Measurements from ENCODE around the gene PDHX. TPM values are rescaled to one million over a fixed set of nuclear protein-coding genes. Genes with fewer than 3 reads are reported as not detected.

PDHX gene
- polyA plus RNA-seq, 3 donors from 2014 or later: 12.8 to 17.1 (median 13.1) TPM

GRCh38 chr11:34971928-34972327, 55.5 kb downstream of the PDHX start:
- no peak overlapping the region for H3K27ac Mint-ChIP-seq
- H3K36me3 Mint-ChIP-seq: peaks cover 15 to 49% (median 48%) of the 10 kb centered on the region in 3 donors
- H3K4me3 Mint-ChIP-seq: no peak overlapping the region
- no peaks in the 10 kb centered on the region for H3K9me3 Mint-ChIP-seq
- DNase-seq: no peak
- no peaks in the 10 kb centered on the region for H3K27me3 Mint-ChIP-seq (ENCODE audit: low read depth in 3 of 3)
- H3K4me1 Mint-ChIP-seq: no peaks in the 10 kb centered on the region

DNA sequence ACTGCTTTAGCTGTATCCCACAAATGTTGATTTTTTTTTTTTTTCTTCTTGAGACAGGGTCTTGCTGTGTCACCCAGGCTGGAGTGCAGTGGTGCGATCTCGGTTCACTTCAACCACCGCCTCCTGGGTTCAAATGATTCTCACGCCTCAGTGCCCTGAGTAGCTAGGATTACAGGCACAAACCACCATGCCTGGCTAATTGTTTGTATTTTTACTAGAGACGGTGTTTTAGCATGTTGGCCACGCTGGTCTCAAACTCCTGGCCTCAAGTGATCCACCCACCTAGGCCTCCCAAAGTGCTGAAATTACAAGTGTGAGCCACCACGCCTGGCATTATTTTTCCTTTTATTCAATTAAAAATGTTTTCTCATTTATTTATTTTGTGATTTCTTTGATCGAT, 55.9 kb downstream of the PDHX start:
- H3K27ac Mint-ChIP-seq: no peak overlapping the region
- no peaks in the 10 kb centered on the region for H3K9me3 Mint-ChIP-seq
- H3K4me1 Mint-ChIP-seq: no peaks in the 10 kb centered on the region
- peaks cover 15 to 47% (median 47%) of the 10 kb centered on the region in 3 donors for H3K36me3 Mint-ChIP-seq
- no peaks in the 10 kb centered on the region for H3K27me3 Mint-ChIP-seq (ENCODE audit: low read depth in 3 of 3)
- no peak overlapping the region for H3K4me3 Mint-ChIP-seq
- DNase-seq: no peak

GRCh38 chr11:34972892-34973291, 56.5 kb downstream of the PDHX start:
- Mint-ChIP-seq H3K4me1 (no peaks in the 10 kb centered on the region), H3K27ac (no peak overlapping the region), H3K27me3 (ENCODE audit: low read depth in 3 of 3) (no peaks in the 10 kb centered on the region), H3K36me3 (peaks cover 20 to 49% (median 48%) of the 10 kb centered on the region in 3 donors), H3K9me3 (no peaks in the 10 kb centered on the region), H3K4me3 (no peak overlapping the region)
- DNase-seq: no peak

- no peaks in the 10 kb centered on the region for H3K27me3 Mint-ChIP-seq (ENCODE audit: low read depth in 3 of 3)
- peaks cover 23 to 52% (median 51%) of the 10 kb centered on the region in 3 donors for H3K36me3 Mint-ChIP-seq
- peaks cover 0 to under 1% (median 0%) of the 10 kb centered on the region in 6 donors for H3K9me3 Mint-ChIP-seq
- no peak overlapping the region for H3K27ac Mint-ChIP-seq
- H3K4me1 Mint-ChIP-seq: no peaks in the 10 kb centered on the region
- no peak for DNase-seq
- no peak overlapping the region for H3K4me3 Mint-ChIP-seq
Observed at GRCh38 chr11:34975482-34975881, 59.1 kb downstream of the PDHX start.

GRCh38 chr11:34976496-34977088, 60.2 kb downstream of the PDHX start:
- Mint-ChIP-seq H3K27ac (peak overlapping the region in 1 of 6 donors; percentile 37), H3K4me1 (no peaks in the 10 kb centered on the region), H3K9me3 (peaks cover 0 to 1% (median 0%) of the 10 kb centered on the region in 6 donors), H3K4me3 (no peak overlapping the region), H3K36me3 (peaks cover 23 to 50% (median 48%) of the 10 kb centered on the region in 3 donors), H3K27me3 (ENCODE audit: low read depth in 3 of 3) (no peaks in the 10 kb centered on the region)
- DNase-seq: no peak

DNA sequence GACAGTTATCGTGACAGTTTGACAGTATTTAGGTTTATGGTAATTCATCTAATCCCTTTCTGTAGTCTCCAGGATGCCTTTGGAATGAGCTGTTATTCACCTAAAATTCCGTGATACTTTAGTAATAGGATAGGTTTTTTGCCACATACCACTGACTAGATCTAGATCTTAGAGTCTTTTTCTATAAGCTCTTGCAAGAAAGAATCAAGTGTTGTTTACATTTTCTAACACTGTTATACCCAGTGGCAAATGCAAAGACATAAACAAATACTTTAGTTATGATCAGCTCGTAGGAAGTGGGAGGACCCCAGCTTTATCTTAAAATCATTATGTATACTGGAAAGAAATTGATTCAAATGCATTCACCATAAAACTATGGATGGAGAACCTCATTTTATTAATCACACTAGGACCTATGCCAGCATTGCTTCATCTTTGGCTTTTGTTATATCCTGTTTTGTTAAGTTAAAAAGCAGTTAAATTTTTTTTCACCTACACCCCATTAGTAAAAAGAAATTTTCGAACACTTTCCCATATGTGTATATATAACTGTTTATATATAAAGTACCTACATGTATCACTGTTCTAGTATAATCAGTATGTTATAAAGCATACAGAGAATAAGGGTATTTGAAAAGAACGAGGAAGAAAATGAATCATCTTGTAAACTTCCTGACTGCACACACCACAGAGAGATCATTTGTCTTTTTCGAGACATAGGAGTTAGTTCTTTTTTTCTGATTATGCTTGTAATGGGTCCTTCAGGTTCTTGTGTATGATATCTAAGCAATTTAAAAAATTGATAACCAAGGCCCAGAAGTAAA, 60.9 kb downstream of the PDHX start:
- Mint-ChIP-seq H3K9me3 (peaks cover 0 to 1% (median 0%) of the 10 kb centered on the region in 6 donors), H3K4me3 (no peak overlapping the region), H3K36me3 (peaks cover 26 to 54% (median 51%) of the 10 kb centered on the region in 3 donors), H3K4me1 (no peaks in the 10 kb centered on the region), H3K27ac (no peak overlapping the region), H3K27me3 (ENCODE audit: low read depth in 3 of 3) (no peaks in the 10 kb centered on the region)
- no peak for DNase-seq

DNA sequence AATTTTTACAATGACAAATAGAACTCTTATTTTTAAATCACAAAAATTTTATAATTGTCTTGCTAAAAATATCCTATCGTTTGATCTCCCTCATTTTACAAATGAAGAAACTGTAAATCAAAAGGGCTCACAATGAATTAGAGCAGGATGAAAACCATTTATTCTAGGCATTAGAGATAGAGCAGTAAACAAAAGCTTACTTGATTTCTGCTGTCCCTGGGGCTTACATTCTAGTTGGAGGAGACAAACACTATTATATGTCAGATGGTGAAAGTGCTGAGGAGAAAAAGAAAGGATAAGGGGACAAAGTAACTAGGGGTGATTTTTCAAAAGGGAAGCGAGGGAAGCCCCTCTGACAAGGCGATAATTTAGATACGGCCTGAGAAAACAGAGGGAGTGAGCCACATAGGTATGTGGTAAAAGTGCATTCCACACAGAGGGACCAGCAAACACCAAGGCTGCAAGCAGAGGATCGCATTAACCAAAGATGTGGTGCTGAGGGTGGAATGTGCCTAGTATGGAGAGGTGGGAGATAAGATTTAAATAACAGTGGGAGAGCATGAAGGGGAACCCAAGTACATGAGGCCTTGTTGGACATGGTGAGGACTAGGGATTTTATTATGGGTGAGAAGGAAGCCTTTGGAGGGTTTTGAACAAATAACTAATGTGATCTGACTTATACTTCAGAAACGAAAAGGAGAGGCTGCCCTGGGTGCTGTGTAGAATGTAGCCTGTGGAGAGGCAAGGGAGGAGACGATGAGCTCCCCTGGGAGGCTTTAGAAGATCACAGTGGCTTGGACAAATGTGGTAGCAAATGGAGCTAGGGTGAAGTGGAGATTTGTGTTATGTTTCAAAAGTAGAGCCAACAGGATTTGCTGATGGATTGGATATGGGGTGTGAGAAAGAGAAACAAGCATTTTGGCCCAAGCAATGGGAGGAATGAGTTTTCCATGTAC, 62.1 kb downstream of the PDHX start:
- Mint-ChIP-seq H3K36me3 (peaks cover 30 to 48% (median 44%) of the 10 kb centered on the region in 3 donors), H3K4me3 (no peak overlapping the region), H3K27me3 (ENCODE audit: low read depth in 3 of 3) (no peaks in the 10 kb centered on the region), H3K4me1 (no peaks in the 10 kb centered on the region), H3K9me3 (peaks cover 0 to 1% (median 0%) of the 10 kb centered on the region in 6 donors), H3K27ac (peak overlapping the region in 3 of 6 donors; percentile 13 to 20 (median 14))
- no peak for DNase-seq

GRCh38 chr11:34984514-34984913, 68.1 kb downstream of the PDHX start:
- Mint-ChIP-seq H3K4me3 (no peak overlapping the region), H3K36me3 (peaks cover 27 to 39% (median 38%) of the 10 kb centered on the region in 3 donors), H3K27me3 (ENCODE audit: low read depth in 3 of 3) (no peaks in the 10 kb centered on the region), H3K4me1 (peaks cover 8 to 10% of the 10 kb centered on the region in 2 donors), H3K27ac (no peak overlapping the region), H3K9me3 (peaks cover 0 to 1% (median 0%) of the 10 kb centered on the region in 6 donors)
- no peak for DNase-seq

- Mint-ChIP-seq H3K9me3 (no peaks in the 10 kb centered on the region), H3K27me3 (ENCODE audit: low read depth in 3 of 3) (no peaks in the 10 kb centered on the region), H3K4me1 (peaks cover 8 to 10% of the 10 kb centered on the region in 2 donors), H3K27ac (no peak overlapping the region), H3K36me3 (peaks cover 22 to 37% (median 30%) of the 10 kb centered on the region in 3 donors), H3K4me3 (no peak overlapping the region)
- DNase-seq: no peak
Observed at GRCh38 chr11:34986883-34987520, 70.6 kb downstream of the PDHX start.

DNA sequence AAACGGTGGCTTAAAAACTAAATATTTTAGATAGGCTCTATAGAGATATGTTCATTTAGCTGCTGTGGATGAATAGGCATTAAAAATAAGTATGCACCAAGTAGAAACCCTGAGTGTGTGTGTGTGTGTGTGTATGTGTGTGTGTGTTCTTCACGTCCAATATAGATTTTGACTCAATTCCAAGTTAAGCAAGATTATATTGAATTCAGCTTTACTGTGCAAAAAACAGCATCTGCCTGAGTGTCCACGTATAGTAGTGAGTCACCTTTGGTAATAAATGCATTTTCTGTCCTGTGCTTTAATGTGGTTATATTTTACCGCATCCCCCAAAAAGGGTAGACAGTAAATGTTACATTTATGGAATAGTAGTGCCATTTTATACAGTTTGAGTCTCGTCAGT, 71.2 kb downstream of the PDHX start:
- Mint-ChIP-seq H3K36me3 (peaks cover 16 to 30% (median 24%) of the 10 kb centered on the region in 3 donors), H3K4me3 (no peak overlapping the region), H3K4me1 (peaks cover 8 to 10% of the 10 kb centered on the region in 2 donors), H3K9me3 (no peaks in the 10 kb centered on the region), H3K27ac (no peak overlapping the region), H3K27me3 (ENCODE audit: low read depth in 3 of 3) (no peaks in the 10 kb centered on the region)
- DNase-seq: no peak

GRCh38 chr11:34988294-34989255, 72.2 kb downstream of the PDHX start:
- Mint-ChIP-seq H3K36me3 (peaks cover 15 to 32% (median 23%) of the 10 kb centered on the region in 3 donors), H3K4me3 (no peak overlapping the region), H3K9me3 (no peaks in the 10 kb centered on the region), H3K27me3 (ENCODE audit: low read depth in 3 of 3) (no peaks in the 10 kb centered on the region), H3K4me1 (peaks cover 8 to 10% of the 10 kb centered on the region in 2 donors), H3K27ac (peak overlapping the region in 1 of 6 donors; percentile 38)
- no peak for DNase-seq

GRCh38 chr11:34990916-34991315, 74.5 kb downstream of the PDHX start:
- Mint-ChIP-seq H3K9me3 (no peaks in the 10 kb centered on the region), H3K27ac (no peak overlapping the region), H3K36me3 (peaks cover 6 to 28% (median 12%) of the 10 kb centered on the region in 3 donors), H3K27me3 (ENCODE audit: low read depth in 3 of 3) (no peaks in the 10 kb centered on the region), H3K4me3 (no peak overlapping the region), H3K4me1 (peaks cover 8 to 10% of the 10 kb centered on the region in 2 donors)
- DNase-seq: no peak
